ENCODE data around the gene THUMPD3. TPM values are rescaled to one million over a fixed set of nuclear protein-coding genes. Genes with fewer than 3 reads are reported as not detected.

THUMPD3 gene
- total and polyA plus RNA-seq, 2 of the 13 experiments (the other 11 are each of a cell fraction or from before 2014, with no cell fraction given) = 31.2 to 44.1 TPM

- TF ChIP-seq PRDM15 (CRISPR knock-in tag; IDR thresholded peaks at IDR 0.05) (no peak), TEAD3 (CRISPR knock-in tag; optimal IDR thresholded peaks at IDR 0.05; ENCODE audit: borderline replicate concordance) (peak; percentile 48), PCBP1 (IDR thresholded peaks at IDR 0.05; ENCODE audit: borderline replicate concordance, low read depth, low read length) (no peak), ZNF281 (CRISPR knock-in tag; IDR thresholded peaks at IDR 0.05; ENCODE audit: borderline replicate concordance) (peak; percentile 70; the same call in 1 of the 2 replicates), NR3C1 (CRISPR knock-in tag; IDR thresholded peaks at IDR 0.05) (no peak), CCAR2 (optimal IDR thresholded peaks at IDR 0.05; ENCODE audit: low read depth, low read length) (no peak), SUZ12 (IDR thresholded peaks at IDR 0.05; ENCODE audit: low read depth, low read length) (no peak), ZNF883 (CRISPR knock-in tag; IDR thresholded peaks at IDR 0.05; ENCODE audit: not compliant biosample characterization) (no peak), ETS1 (CRISPR knock-in tag; IDR thresholded peaks at IDR 0.05) (no peak), RFXAP (CRISPR knock-in tag; IDR thresholded peaks at IDR 0.05; ENCODE audit: borderline replicate concordance) (peak; percentile 39; the same call in 1 of the 2 replicates), ZMYM4 (CRISPR knock-in tag; IDR thresholded peaks at IDR 0.05) (no peak), SMARCC2 (IDR thresholded peaks at IDR 0.05) (no peak), RORA (CRISPR knock-in tag; IDR thresholded peaks at IDR 0.05) (no peak)
Measured at GRCh38 chr3:9399746-9400145, 36.9 kb downstream of the THUMPD3 start (continued).

Measured in HepG2 (cell line).